H9 (cell line): ENCODE data around the gene PNMT. TPM values are rescaled to one million over a fixed set of nuclear protein-coding genes. Genes with fewer than 3 reads are reported as not detected.

Experiments used
- DNase-seq: peaks from one replicate; pipeline ENCODE4 v3.0.0-alpha.2; 2017
- H2AFZ ChIP-seq: one replicate; pipeline ENCODE4 v1.6.1; 2013; ENCODE audit warnings: mild to moderate bottlenecking, low read length, control low read depth, moderate library complexity
- H2AK5ac ChIP-seq: 2 replicates; pipeline ENCODE4 v1.6.1; 2013; ENCODE audit warnings: low read length, control low read depth, mixed read lengths; ENCODE audit not compliant: insufficient read length
- H2BK120ac ChIP-seq: one replicate; pipeline ENCODE4 v1.6.1; 2013; ENCODE audit warnings: low read depth, mild to moderate bottlenecking, low read length, control low read depth, inconsistent platforms; ENCODE audit not compliant: poor library complexity, severe bottlenecking
- H2BK12ac ChIP-seq: 2 replicates; pipeline ENCODE4 v1.6.1; 2013; ENCODE audit warnings: low read length, control low read depth, mixed read lengths, low read depth; ENCODE audit not compliant: insufficient read length
- H2BK15ac ChIP-seq: 2 replicates; pipeline ENCODE4 v1.6.1; 2013; ENCODE audit warnings: low read depth, low read length, control low read depth
- H2BK20ac ChIP-seq: one replicate; pipeline ENCODE4 v1.6.1; 2013; ENCODE audit warnings: low read depth, mild to moderate bottlenecking, low read length, control low read depth, inconsistent platforms; ENCODE audit not compliant: poor library complexity, severe bottlenecking
- H2BK5ac ChIP-seq: 2 replicates; pipeline ENCODE4 v1.6.1; 2013; ENCODE audit warnings: low read length, control low read depth, mixed read lengths; ENCODE audit not compliant: insufficient read length
- H3K14ac ChIP-seq: 2 replicates; pipeline ENCODE4 v1.6.1; 2013; ENCODE audit warnings: low read length, control low read depth; ENCODE audit not compliant: insufficient read depth
- H3K18ac ChIP-seq: 2 replicates; pipeline ENCODE4 v1.6.1; 2013; ENCODE audit warnings: low read depth, mild to moderate bottlenecking, mixed read lengths, low read length, control low read depth; ENCODE audit not compliant: insufficient read length
- H3K23ac ChIP-seq: 2 replicates; pipeline ENCODE4 v1.6.1; 2013; ENCODE audit warnings: low read length, control low read depth, mixed read lengths, low read depth; ENCODE audit not compliant: insufficient read length
- H3K23me2 ChIP-seq: 2 replicates; pipeline ENCODE4 v1.6.1; 2013; ENCODE audit warnings: low read depth, mild to moderate bottlenecking, mixed read lengths, low read length, control low read depth; ENCODE audit not compliant: insufficient read length, poor library complexity, severe bottlenecking
- H3K27ac ChIP-seq: 2 replicates; pipeline ENCODE4 v1.5.1; 2013; ENCODE audit warnings: low read length, control low read depth, mixed read lengths, low read depth; ENCODE audit not compliant: insufficient read length
- H3K27me3 ChIP-seq: 2 replicates; pipeline ENCODE4 v1.6.1; 2013; ENCODE audit warnings: low read length, control low read depth, inconsistent platforms; ENCODE audit not compliant: insufficient read depth
- H3K4ac ChIP-seq: 2 replicates; pipeline ENCODE4 v1.6.1; 2013; ENCODE audit warnings: low read depth, mild to moderate bottlenecking, control low read depth, inconsistent platforms, low read length, moderate library complexity
- H3K4me1 ChIP-seq: 2 replicates; pipeline ENCODE4 v1.6.1; 2013; ENCODE audit warnings: low read length, control low read depth, inconsistent platforms; ENCODE audit not compliant: insufficient read depth
- H3K4me2 ChIP-seq: 2 replicates; pipeline ENCODE4 v1.6.1; 2013; ENCODE audit warnings: low read length, control low read depth, mixed read lengths; ENCODE audit not compliant: insufficient read length, insufficient read depth
- H3K56ac ChIP-seq: 2 replicates; pipeline ENCODE4 v1.6.1; 2013; ENCODE audit warnings: low read depth, mild to moderate bottlenecking, mixed read lengths, low read length, control low read depth; ENCODE audit not compliant: insufficient read length
- H3K79me1 ChIP-seq: 2 replicates; pipeline ENCODE4 v1.6.1; 2013; ENCODE audit warnings: low read depth, mild to moderate bottlenecking, moderate library complexity, low read length, control low read depth, inconsistent platforms; ENCODE audit not compliant: insufficient read depth, poor library complexity, severe bottlenecking
- H3K79me2 ChIP-seq: 2 replicates; pipeline ENCODE4 v1.6.1; 2013; ENCODE audit warnings: low read length, control low read depth, inconsistent platforms; ENCODE audit not compliant: insufficient read depth
- H3K9ac ChIP-seq: 2 replicates; pipeline ENCODE4 v1.6.1; 2013; ENCODE audit warnings: low read length, control low read depth, mixed read lengths; ENCODE audit not compliant: insufficient read length; ENCODE audit errors: extremely low read depth
- H3K9me3 ChIP-seq: one replicate; pipeline ENCODE4 v1.6.1; 2013; ENCODE audit warnings: low read depth, low read length, inconsistent platforms; ENCODE audit not compliant: control insufficient read depth
- H3T11ph ChIP-seq: one replicate; pipeline ENCODE4 v1.6.1; 2013; ENCODE audit warnings: mild to moderate bottlenecking, low read length, control low read depth, inconsistent platforms
- H4K20me1 ChIP-seq: one replicate; pipeline ENCODE4 v1.6.1; 2013; ENCODE audit not compliant: control insufficient read depth, insufficient read length, insufficient read depth
- H4K5ac ChIP-seq: 2 replicates; pipeline ENCODE4 v1.6.1; 2013; ENCODE audit warnings: low read depth, mild to moderate bottlenecking, mixed read lengths, low read length, control low read depth; ENCODE audit not compliant: insufficient read length
- H4K8ac ChIP-seq: replicated peaks from 2 replicates; pipeline ENCODE4 v1.6.1; 2013; ENCODE audit warnings: low read length, control low read depth, mixed read lengths, low read depth; ENCODE audit not compliant: insufficient read length
- H4K91ac ChIP-seq: 2 replicates; pipeline ENCODE4 v1.6.1; 2013; ENCODE audit warnings: low read depth, mild to moderate bottlenecking, moderate library complexity, mixed read lengths, low read length, control low read depth; ENCODE audit not compliant: insufficient read length
- H3K27ac Mint-ChIP-seq, 3 experiments: 2 replicates in 2 of 3; 3 replicates in 1 of 3; pipeline ENCODE4 v1.8.0; 2020 to 2021; ENCODE audit warnings: mixed read lengths in 3 of 3, mild to moderate bottlenecking in 1 of 3, moderate library complexity in 1 of 3
- H3K27me3 Mint-ChIP-seq: 2 replicates; pipeline ENCODE4 v1.8.0; 2021; ENCODE audit warnings: low read depth, mild to moderate bottlenecking, moderate library complexity, mixed read lengths
- H3K36me3 Mint-ChIP-seq, 3 experiments: 2 replicates in 2 of 3; 3 replicates in 1 of 3; pipeline ENCODE4 v1.8.0; 2020 to 2021; ENCODE audit warnings: low read depth in 3 of 3, mixed read lengths in 3 of 3; ENCODE audit not compliant: insufficient read depth in 1 of 3
- H3K4me1 Mint-ChIP-seq, 2 experiments: 2 replicates each; pipeline ENCODE4 v1.8.0; 2020; ENCODE audit warnings: mixed read lengths in 2 of 2
- H3K4me3 Mint-ChIP-seq, 2 experiments: 2 replicates in 1 of 2; 3 replicates in 1 of 2; pipeline ENCODE4 v1.8.0; 2020 to 2021; ENCODE audit warnings: mild to moderate bottlenecking in 2 of 2, mixed read lengths in 2 of 2, moderate library complexity in 1 of 2
- H3K9me3 Mint-ChIP-seq, 2 experiments: 2 replicates in 1 of 2; 3 replicates in 1 of 2; pipeline ENCODE4 v1.8.0; 2020; ENCODE audit warnings: mild to moderate bottlenecking in 2 of 2, mixed read lengths in 2 of 2, moderate library complexity in 1 of 2
- WGBS: extraction: QIAGEN DNeasy Blood & Tissue Kit; methylation state at CpG from one replicate; pipeline ENCODE4 v1.1.7; 2013; ENCODE audit warnings: missing lambda C conversion rate, low lambda C conversion rate, mixed read lengths; ENCODE audit not compliant: insufficient read length; ENCODE audit errors: extremely low coverage; 5-methylcytosine and 5-hydroxymethylcytosine counted together
- total RNA-seq: library from RNA; stranded (reverse); gene quantifications from 2 replicates; pipeline ENCODE4 v1.2.1, GENCODE V29; 2021
- TF ChIP-seq, protein P1 (sequence below): fragments of 200-600 bp; sonication (generic); conservative IDR thresholded peaks from 3 replicates; pipeline ENCODE4 v1.8.0; 2021; ENCODE audit warnings: antibody characterized with exemption, mild to moderate bottlenecking

The PNMT gene
- total RNA-seq, 1 experiment from 2014 or later = 2.1 TPM

DNA sequence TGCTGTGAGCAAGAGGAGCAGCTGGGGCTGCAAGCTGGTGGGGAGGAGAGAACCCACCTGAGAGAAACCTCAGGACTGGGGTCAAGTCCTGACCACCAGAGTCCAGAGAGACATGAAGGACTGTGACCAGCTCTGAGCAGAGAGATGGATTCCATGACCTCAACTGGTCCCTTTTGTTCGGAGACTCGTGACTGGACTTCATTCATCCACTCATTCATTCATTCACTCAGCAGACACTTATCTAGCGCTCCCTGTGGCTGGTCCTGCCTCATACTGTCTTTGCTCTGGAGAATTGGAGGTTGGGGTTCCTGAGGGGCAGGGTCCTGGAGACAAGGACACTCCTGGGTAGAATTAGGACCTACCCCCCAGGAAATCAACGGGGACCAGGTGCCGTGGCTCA, 35.7 kb downstream of the PNMT start:
- Histone ChIP-seq H3K27me3 (no peaks in the 10 kb centered on the region), H3K9ac (no peak overlapping the region), H2BK20ac (no peak overlapping the region), H3K4me2 (no peak overlapping the region), H3K18ac (no peak overlapping the region), H3K9me3 (no peaks in the 10 kb centered on the region), H3K23ac (no peak overlapping the region), H2BK5ac (no peak overlapping the region), H4K91ac (no peak overlapping the region), H2BK15ac (no peak overlapping the region), H2BK12ac (no peak overlapping the region), H3K4ac (no peak overlapping the region), H3K79me1 (no peaks in the 10 kb centered on the region), H2AFZ (no peak overlapping the region), H3K56ac (no peak overlapping the region), H3T11ph (no peak overlapping the region), H4K8ac (no peak overlapping the region), H4K20me1 (no peaks in the 10 kb centered on the region), H2AK5ac (no peak overlapping the region), H3K27ac (no peak overlapping the region), H3K14ac (no peak overlapping the region), H2BK120ac (no peak overlapping the region), H3K23me2 (peaks cover 8% of the 10 kb centered on the region), H3K4me1 (peaks cover 16% of the 10 kb centered on the region), H3K79me2 (peaks cover 51% of the 10 kb centered on the region), H4K5ac (no peak overlapping the region)
- TF ChIP-seq, protein P1, sequence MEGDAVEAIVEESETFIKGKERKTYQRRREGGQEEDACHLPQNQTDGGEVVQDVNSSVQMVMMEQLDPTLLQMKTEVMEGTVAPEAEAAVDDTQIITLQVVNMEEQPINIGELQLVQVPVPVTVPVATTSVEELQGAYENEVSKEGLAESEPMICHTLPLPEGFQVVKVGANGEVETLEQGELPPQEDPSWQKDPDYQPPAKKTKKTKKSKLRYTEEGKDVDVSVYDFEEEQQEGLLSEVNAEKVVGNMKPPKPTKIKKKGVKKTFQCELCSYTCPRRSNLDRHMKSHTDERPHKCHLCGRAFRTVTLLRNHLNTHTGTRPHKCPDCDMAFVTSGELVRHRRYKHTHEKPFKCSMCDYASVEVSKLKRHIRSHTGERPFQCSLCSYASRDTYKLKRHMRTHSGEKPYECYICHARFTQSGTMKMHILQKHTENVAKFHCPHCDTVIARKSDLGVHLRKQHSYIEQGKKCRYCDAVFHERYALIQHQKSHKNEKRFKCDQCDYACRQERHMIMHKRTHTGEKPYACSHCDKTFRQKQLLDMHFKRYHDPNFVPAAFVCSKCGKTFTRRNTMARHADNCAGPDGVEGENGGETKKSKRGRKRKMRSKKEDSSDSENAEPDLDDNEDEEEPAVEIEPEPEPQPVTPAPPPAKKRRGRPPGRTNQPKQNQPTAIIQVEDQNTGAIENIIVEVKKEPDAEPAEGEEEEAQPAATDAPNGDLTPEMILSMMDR = no peak
- H3K9me3 Mint-ChIP-seq = no peaks in the 10 kb centered on the region
- peaks cover 32 to 56% (median 42%) of the 10 kb centered on the region in 3 experiments for H3K36me3 Mint-ChIP-seq
- H3K4me3 Mint-ChIP-seq = peak overlapping the region in 1 of 2 experiments; percentile 65; a peak in 3 of 5 replicates
- H3K27ac Mint-ChIP-seq = peak overlapping the region in 2 of 3 experiments; percentile 6 to 90; a peak in 3 of 7 replicates
- no CpG with 5 or more reads among the region's 5 CpGs for WGBS
- no peak for DNase-seq
- no peaks in the 10 kb centered on the region; the same call in 1 of the 2 replicates for H3K27me3 Mint-ChIP-seq
- peaks cover 52 to 63% of the 10 kb centered on the region in 2 experiments for H3K4me1 Mint-ChIP-seq
